GM19025 (cell line): Measurements from ENCODE around the gene P4HB.

Experiments
- ATAC-seq: cut with Tn5 transposase; IDR thresholded peaks from one replicate; pipeline ENCODE4 v1.9.1; 2021; ENCODE audit warnings: mild to moderate bottlenecking, low read depth, moderate library complexity; ENCODE audit not compliant: unreplicated experiment

The P4HB gene

GRCh38 chr17:81898029-81898866 is 37.9 kb upstream of the P4HB start:
- no peak for ATAC-seq

- no peak for ATAC-seq
These were observed 35.1 kb upstream of the P4HB start for GRCh38 chr17:81895400-81895799.

GRCh38 chr17:81891303-81891552 is 30.9 kb upstream of the P4HB start:
- ATAC-seq: no peak

DNA sequence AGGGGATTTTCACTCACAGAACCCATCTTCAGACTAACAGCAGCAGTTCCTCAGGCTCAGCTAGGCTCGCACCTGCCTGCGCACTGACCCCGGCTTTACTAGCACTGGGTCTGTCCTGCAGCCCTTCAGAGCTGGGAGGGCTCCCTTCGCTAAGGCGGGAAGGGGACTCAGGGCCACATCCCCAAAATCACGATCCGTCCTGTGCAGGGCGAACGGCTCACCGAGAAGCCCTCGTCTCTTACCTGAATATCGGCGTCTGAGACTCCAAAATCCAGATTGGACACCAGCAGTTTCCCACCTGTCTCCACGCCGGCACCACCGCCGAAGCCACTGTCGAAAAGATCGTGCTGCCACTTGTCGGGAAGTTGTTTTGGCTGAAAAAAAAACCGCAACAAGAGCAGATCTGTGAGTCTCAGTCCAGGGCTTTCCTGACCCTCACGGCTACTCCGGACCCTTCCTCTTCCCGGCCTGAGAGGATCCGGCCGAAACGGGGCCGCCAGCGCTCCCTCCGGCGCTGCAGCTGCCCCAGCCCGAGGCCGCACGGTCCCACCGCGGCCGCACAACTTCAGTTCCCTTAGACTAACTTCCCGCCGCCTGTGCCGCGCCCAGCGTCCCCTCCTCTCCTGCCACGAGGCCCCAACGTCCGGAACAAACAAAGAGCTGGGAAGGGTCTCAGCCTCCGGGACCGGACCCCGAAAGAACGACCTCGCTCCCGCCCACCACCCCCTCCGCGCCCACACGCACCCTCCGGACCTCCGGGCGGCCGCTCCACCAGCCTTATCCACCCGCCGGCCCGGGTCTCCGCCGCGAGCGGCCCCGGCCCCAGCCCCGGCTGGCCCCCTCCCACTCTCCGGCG is 30.3 kb upstream of the P4HB start:
- peak; percentile 13 for ATAC-seq

DNA sequence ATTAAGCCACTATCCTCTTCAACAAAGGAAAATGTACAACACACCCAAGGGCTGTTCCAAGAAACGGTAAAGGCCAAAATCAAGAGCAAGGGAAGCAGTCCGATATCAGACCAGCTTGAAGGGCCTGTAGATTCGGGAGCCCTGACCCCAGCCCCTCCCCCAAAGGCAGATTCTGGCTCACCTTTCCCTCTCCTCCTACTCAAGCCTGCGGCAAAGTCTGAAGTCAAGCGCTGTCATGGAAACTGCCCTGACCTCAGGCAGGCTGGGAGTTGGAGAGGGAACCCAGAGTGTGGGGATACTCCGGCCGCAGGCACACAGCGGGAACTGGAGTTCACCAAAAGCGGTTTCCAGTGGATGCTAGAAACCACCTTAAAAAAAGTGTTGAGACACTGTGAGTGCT is 29.3 kb upstream of the P4HB start:
- no peak for ATAC-seq

- ATAC-seq: no peak
These were observed 28.8 kb upstream of the P4HB start for GRCh38 chr17:81888988-81889595.

- no peak for ATAC-seq
These were observed 28.0 kb upstream of the P4HB start for GRCh38 chr17:81888105-81888987.

DNA sequence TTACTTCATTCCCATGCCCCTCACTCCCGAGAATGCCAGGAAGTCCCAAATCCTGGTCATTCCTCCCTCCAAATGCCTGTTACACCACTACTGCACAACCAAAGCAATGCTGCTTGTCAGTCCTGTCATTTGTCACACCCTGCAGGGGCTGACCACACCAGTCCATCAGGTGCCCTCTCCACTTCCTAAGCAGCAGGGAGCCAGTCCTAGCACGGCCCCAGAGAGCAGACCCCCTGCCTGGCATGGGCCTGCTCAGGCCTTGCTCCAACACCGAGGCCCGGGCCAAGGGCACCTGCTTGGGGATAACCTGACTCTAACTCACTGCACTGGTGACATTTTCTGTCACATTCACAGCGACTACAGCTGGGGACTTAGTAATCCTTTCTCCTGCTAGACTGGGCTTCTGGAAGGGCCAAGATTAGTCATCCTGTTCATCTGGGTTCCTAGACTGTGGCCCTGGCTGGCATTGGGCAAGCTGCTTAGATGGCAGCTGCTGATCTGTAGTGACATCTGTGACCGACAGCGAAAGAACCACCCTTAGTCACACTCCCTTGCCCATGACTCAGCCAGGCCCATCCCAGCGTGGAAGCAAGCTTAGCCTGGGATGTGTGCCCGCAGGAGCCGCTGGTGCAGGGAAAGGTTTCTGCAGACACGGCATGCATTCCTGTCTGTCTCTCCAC is 25.7 kb upstream of the P4HB start:
- no peak for ATAC-seq

DNA sequence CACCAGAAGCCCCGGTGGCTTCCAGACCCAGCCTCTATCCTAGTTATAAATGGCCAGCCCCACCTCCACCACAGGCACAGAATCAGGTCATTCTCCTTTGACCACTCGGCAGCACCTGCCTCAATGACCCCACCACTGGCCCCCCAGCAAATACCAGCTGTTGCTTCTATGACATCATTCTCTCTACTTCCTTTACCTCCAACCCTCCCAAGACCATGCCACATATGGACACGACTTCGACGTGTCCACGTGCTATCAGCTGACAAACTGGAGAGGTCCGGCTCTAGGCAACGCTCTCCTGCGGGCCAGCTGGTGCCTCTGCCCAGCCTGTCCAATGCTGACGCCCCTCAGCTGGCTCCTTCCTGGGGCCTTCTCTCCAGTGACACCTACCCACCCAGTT is 25.1 kb upstream of the P4HB start:
- no peak for ATAC-seq

DNA sequence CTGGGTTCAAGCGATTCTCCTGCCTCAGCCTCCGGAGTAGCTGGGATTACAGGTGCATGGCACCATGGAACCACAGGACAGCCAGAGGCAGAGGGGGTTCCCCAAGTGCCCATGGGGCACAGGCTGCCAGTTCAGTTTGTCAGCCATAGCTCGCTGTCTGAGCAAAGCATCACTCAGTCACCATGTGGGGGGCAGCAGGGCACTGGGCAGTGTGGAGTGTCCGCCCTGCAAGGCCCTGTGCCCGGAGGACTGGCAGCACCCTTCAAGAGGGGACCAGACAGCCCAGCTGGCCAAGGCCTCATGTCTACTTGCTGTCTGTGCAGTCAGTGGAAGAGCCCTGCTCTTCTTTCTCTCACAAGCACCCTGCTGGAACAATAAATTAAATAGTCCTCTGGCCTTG is 24.6 kb upstream of the P4HB start:
- no peak for ATAC-seq

DNA sequence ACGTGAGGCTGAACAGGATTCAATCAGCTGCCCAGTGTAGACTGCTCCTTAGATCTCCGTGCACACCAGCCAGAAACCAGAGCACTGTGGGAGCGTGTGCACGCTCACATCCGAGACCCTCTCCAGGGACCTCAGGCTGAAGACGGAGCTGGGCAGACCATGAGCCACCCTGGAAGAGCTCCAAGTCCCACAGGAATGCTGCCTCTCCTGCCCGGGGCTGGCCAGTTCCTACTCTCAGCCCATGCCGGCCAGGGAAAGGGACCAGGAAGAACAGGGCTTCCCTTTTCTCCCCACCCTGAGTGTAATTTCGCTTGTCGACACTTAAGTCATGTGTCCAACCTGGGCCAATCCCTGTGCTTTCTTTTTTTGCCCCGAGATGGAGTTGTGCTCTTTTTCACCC is 24.2 kb upstream of the P4HB start:
- no peak for ATAC-seq

GRCh38 chr17:81879121-81879520 is 18.8 kb upstream of the P4HB start:
- ATAC-seq: no peak

- no peak for ATAC-seq
These were observed 18.0 kb upstream of the P4HB start for GRCh38 chr17:81878294-81878693.

DNA sequence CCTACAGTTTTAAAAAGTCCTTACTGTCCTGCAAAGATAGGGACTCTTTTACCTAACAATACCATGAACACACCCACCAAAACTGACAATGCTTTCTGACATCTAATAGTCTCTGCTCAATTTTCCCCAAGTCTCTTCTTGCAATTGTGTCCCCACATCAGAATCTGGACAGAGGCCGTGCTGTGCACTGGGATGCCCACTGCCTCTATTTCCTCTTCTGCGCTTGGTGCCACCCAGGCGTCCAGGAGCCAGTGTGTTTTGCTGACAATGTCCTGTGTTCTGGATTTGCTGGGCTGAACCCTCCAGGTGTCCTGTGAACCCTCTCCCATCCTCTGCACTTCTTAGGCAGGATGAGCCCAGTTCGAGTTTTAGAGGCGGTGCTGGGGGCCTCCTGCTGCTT is 17.2 kb upstream of the P4HB start:
- ATAC-seq: no peak

DNA sequence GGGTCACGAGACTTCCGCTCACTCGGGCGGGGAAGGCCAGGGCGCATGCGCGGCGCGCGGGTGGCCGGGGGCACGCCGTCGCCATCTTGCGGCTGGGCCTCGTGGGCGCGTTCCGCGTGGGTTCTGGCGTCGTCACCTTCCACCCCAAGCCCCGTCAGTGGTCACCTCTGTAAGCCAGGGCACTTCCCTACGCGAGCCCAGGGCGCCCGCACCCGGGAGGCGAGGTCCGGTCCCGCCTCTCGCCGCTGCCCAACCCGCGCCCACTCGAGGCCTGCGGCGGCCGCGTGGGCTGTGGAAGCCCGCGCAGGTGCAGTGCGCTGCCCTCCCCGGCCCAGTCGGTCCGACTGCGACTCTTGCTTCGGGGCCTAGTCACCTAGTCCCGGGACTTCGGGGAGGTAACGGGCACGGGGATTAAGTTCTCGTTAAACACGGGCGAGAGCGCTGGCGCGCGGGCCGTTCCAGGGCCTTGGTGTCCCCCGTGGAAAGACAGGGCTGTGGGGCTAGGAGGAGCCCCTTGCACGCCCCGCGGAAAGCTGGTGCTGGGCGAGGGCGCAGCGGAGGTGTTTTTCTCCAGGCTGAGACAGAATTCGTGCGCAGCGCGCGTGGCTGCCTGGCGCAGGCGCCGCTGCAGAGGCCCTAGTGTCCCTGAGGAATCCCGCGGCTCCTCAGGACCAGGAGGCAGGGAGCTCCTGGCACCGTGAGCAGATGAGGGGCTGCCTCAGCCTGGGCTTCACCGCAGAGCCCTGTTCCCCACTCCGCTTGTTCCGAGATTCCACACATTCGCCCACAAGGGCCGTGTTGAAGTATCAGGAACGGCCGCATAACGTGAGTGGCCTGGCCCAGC is 11.3 kb upstream of the P4HB start:
- ATAC-seq: peak; percentile 42

DNA sequence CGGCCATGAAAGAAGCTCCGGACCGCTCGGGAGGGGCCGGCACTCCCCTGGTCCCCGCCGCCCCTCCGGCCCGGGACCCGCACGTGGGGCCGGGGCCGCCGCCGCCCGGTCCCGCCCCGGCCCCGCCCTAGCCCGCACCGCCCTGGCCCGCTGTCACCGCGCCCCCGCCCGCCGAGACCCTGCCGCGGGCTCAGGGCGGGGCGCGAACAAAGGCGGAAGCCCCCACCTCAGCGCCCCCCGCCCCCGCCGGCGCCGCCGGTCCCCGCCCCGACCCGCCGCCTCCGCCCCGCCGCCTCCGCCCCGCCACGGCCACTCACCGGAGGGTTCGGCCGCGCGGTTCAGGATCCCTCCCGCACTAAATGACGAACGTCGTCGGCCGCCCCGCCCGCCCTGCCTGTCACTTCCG is 10.6 kb upstream of the P4HB start, which contains the start of gene ARHGDIA:
Gene ARHGDIA (minus strand): TSS at position 357 of the 406 bp plus-strand sequence. CDS start 1,407 bp downstream, outside the sequence.
- peak; percentile 24 for ATAC-seq

DNA sequence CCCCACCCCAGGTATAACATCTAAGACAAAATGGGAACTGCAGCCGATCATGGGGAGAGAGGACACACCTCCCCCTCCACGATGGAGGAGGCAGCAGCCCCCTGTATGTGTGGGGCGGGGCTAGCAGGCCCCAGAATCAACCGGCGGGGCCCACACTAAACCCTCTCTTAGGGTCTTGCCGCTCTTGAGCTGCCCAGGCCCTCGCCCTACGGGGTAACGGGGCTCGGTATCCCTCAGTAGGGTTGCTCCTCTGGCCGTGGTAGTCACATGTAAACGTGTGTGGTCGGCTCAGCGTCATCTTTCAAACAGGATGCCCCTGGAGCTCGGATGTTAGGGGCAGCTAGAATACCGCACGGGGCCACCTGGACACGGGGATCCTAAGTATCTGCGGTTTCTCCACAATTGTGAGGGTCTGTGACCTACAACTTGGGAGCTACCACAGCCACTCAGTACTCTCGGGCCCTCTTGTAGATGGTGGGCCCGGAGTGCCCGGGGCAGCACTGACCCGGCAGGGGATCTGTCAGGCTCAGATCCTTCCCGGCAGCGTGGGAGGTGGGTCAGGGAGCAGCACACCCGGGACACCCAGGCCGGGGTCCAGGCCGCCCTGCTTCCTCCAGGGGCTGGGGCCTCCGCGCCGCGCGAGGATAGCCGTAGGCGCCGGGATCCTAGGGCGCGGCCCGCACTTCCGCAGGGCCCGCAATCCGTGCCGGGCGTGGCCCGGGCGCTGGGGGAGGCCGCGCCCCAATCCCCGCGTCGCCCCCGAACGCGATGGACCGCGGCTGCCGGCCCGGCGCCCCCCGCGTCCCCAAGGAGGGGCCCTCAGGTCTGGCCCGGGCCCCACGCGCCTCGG is 10.0 kb upstream of the P4HB start:
- ATAC-seq: peak; percentile 15
